ENCODE results near the gene R3HDM4.

The R3HDM4 gene

GRCh38 chr19:876089-876488, 36.9 kb downstream of the R3HDM4 start:
- peak overlapping the region; percentile 15; the same call in 1 of the 2 replicates for H3K27ac ChIP-seq
- TF ChIP-seq ZFX (IDR thresholded peaks at IDR 0.05; ENCODE audit: borderline replicate concordance) (no peak), CTCF (IDR thresholded peaks at IDR 0.05) (no peak)

- TF ChIP-seq CTCF (IDR thresholded peaks at IDR 0.05) (no peak), ZFX (IDR thresholded peaks at IDR 0.05; ENCODE audit: borderline replicate concordance) (no peak)
- H3K27ac ChIP-seq = no peak overlapping the region
These were observed 37.6 kb downstream of the R3HDM4 start for GRCh38 chr19:875265-875879.

GRCh38 chr19:873561-874041, 39.4 kb downstream of the R3HDM4 start:
- TF ChIP-seq ZFX (IDR thresholded peaks at IDR 0.05; ENCODE audit: borderline replicate concordance) (no peak), CTCF (IDR thresholded peaks at IDR 0.05) (no peak)

GRCh38 chr19:873084-873483, 39.9 kb downstream of the R3HDM4 start:
- no peak for TF ChIP-seq CTCF (IDR thresholded peaks at IDR 0.05)
- TF ChIP-seq ZFX (IDR thresholded peaks at IDR 0.05; ENCODE audit: borderline replicate concordance) = no peak
- H3K27ac ChIP-seq = peak overlapping the region; percentile 80

More at GRCh38 chr19:873561-874041, 39.4 kb downstream of the R3HDM4 start:
- H3K27ac ChIP-seq = peak overlapping the region; percentile 80

- peak overlapping the region; percentile 80 for H3K27ac ChIP-seq
- TF ChIP-seq ZFX (IDR thresholded peaks at IDR 0.05; ENCODE audit: borderline replicate concordance) (no peak), CTCF (IDR thresholded peaks at IDR 0.05) (no peak)
These were observed 40.6 kb downstream of the R3HDM4 start for GRCh38 chr19:872266-872951.

GRCh38 chr19:871446-872265, 41.4 kb downstream of the R3HDM4 start:
- no peak for TF ChIP-seq ZFX (IDR thresholded peaks at IDR 0.05; ENCODE audit: borderline replicate concordance)
- no peak for TF ChIP-seq CTCF (IDR thresholded peaks at IDR 0.05)
- peak overlapping the region; percentile 80 for H3K27ac ChIP-seq

All from 22Rv1 (cell line).